IPS-15b (cell line): ENCODE measurements around the gene STK25.
"Not testable (repeated sequence)": the region's sequence is repeated elsewhere in the genome, so short reads cannot be mapped to it uniquely, and the experiment has no call there.

Source experiments
- H3K27me3 ChIP-seq: one replicate; pipeline ENCODE4 v1.6.1; 2013; ENCODE audit warnings: low read length; ENCODE audit not compliant: control insufficient read depth, insufficient read depth
- H3K36me3 ChIP-seq: one replicate; pipeline ENCODE4 v1.6.1; 2013; ENCODE audit warnings: low read length; ENCODE audit not compliant: control insufficient read depth, insufficient read depth
- H3K4me1 ChIP-seq: one replicate; pipeline ENCODE4 v1.6.1; 2013; ENCODE audit warnings: mild to moderate bottlenecking, low read length; ENCODE audit not compliant: control insufficient read depth, insufficient read depth
- H3K4me3 ChIP-seq: one replicate; pipeline ENCODE4 v1.5.1; 2013; ENCODE audit warnings: low read depth, low read length
- H3K9ac ChIP-seq: one replicate; pipeline ENCODE4 v1.6.1; 2013; ENCODE audit warnings: low read depth, mild to moderate bottlenecking, low read length
- H3K9me3 ChIP-seq: one replicate; pipeline ENCODE4 v1.6.1; 2013; ENCODE audit warnings: mild to moderate bottlenecking, low read length; ENCODE audit not compliant: control insufficient read depth, insufficient read depth

STK25 gene

DNA sequence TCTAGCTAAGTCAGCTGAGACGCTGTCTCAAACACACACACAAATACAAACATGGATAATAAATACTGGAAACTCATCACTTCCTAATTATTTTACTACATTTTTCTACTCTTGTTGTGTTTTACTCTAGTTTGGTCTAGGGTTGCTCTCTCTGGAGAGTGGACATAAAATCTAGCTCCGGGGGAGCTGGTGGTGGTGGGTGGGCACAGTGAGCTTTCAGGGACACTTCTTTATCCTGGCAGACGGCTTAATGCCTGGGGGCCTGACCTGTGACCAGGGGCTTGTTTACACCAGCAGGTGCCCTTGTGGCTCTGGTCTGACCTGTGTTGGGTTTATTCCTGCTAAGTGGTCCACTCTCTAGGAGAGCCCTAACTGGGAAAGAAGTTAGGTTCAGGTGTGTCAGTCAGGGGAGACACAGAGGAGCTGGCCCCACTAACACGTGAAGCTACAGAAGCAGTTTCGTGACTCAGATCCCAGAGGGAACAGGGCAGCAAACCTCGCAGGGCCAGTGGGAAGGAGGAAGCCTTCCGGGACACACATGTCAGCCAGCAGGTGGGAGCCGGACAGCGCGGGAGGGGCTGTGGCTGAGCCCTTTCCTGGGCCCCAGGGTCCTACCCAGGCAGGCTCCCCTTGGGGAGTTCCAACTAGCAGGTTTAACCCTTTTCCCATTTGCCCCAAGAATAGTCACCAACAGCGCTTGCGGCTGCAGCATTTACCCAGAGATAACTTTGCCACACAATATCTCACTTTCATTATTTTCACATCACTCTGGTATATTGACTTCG is 27.7 kb upstream of the STK25 start:
- no peaks in the 10 kb centered on the region for H3K36me3 ChIP-seq
- no peak overlapping the region for H3K4me3 ChIP-seq
- no peak overlapping the region for H3K9ac ChIP-seq
- H3K4me1 ChIP-seq, result peaks cover 4% of the 10 kb centered on the region
- H3K27me3 ChIP-seq, result peaks cover 10% of the 10 kb centered on the region
- no peaks in the 10 kb centered on the region for H3K9me3 ChIP-seq

DNA sequence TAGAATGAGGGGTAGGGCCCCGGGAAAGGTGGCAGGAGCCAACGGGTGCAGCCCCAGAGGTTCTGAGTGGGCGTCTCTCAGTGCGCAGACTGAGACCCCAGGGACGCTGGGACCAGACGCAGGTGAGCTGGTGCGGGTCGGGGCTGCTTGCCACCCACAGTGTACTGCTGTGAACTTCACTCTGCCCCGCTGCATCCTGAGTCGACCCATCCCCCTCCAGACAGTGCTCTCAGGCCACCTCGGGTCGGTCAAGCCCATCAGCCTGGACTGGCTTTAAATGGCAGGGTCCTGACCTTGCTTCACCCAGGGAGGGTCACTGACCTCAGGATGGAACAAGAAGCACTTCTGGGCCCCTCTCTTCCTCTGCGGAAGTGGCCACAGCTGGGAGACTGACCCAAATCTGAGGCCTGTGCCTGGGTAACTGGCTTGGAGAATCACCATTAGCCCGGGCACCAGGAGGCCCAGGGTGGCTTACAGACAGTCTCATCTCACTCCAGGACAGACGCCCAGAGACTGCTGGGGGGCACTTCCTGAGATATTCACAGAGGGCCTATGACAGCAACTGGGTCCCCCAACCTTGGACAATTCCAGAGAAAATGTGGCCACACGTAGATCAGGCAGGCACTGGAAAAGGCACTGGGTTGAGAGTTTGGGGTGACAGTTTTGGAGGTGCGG is 26.5 kb upstream of the STK25 start:
- no peak overlapping the region for H3K4me3 ChIP-seq
- H3K4me1 ChIP-seq, result no peaks in the 10 kb centered on the region
- H3K9me3 ChIP-seq, result no peaks in the 10 kb centered on the region
- peaks cover 1% of the 10 kb centered on the region for H3K27me3 ChIP-seq
- H3K9ac ChIP-seq, result no peak overlapping the region
- no peaks in the 10 kb centered on the region for H3K36me3 ChIP-seq

- Histone ChIP-seq H3K27me3 (no peaks in the 10 kb centered on the region), H3K9me3 (no peaks in the 10 kb centered on the region), H3K4me1 (no peaks in the 10 kb centered on the region), H3K36me3 (no peaks in the 10 kb centered on the region), H3K9ac (no peak overlapping the region), H3K4me3 (no peak overlapping the region)
Observed at GRCh38 chr2:241534293-241534692, 25.9 kb upstream of the STK25 start.

GRCh38 chr2:241532733-241533601 is 24.6 kb upstream of the STK25 start:
- H3K27me3 ChIP-seq, result no peaks in the 10 kb centered on the region
- no peaks in the 10 kb centered on the region for H3K36me3 ChIP-seq
- H3K4me3 ChIP-seq, result no peak overlapping the region
- H3K9me3 ChIP-seq, result no peaks in the 10 kb centered on the region
- H3K4me1 ChIP-seq, result no peaks in the 10 kb centered on the region
- no peak overlapping the region for H3K9ac ChIP-seq

DNA sequence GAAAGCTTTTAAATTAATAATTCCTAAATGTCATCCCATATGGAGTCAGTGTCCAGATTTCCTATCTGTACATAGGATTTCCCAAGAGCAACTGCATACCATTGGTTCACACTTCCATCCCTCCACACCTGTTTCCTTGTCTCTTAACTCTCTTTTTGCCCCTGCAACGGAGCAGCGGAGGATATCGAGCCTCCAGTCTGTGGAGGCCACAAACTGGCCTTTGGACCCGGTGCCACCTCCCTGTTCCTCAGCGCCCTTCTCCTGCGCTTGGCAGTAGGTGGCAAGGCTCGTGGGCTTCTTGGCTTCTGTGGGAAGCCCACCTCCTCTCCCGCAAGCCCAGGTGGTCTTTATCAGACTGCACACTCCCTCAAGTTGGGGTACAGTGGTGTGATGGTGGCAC is 23.8 kb upstream of the STK25 start:
- Histone ChIP-seq H3K9ac (no peak overlapping the region), H3K36me3 (no peaks in the 10 kb centered on the region), H3K27me3 (no peaks in the 10 kb centered on the region)

DNA sequence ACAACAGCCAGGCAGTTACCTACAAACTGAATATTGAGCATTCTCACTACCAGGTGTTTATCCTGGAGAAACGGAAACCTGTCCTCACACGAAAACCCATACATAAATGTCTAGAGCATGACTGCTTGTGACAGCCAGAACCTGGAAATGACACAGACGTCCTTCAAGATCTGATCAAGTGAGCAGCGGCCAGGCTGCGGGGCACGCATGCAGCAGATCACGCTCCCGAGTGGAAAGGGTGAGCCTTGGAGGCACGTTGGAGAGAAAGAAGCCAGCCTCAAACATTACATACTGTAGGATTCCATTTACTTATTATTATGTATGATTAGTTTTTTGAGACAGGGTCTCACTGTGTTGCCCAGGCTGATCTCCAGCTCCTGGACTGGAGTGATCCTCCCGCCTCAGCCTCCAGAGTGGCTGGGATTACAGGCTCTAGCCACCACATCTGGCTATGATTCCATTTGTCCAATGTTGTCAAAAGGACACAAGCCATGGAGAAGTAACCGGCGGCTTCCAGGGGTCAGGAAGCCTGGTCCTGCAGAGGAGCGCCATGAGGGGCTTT is 22.9 kb upstream of the STK25 start:
- no peak overlapping the region for H3K9ac ChIP-seq
- H3K9me3 ChIP-seq, result no peaks in the 10 kb centered on the region
- no peaks in the 10 kb centered on the region for H3K36me3 ChIP-seq
- no peaks in the 10 kb centered on the region for H3K27me3 ChIP-seq
- H3K4me1 ChIP-seq, result no peaks in the 10 kb centered on the region
- H3K4me3 ChIP-seq, result no peak overlapping the region

More for the DNA sequence above, 23.8 kb upstream of the STK25 start:
- H3K4me3 ChIP-seq, result no peak overlapping the region
- no peaks in the 10 kb centered on the region for H3K4me1 ChIP-seq
- no peaks in the 10 kb centered on the region for H3K9me3 ChIP-seq

GRCh38 chr2:241530571-241530970 is 22.2 kb upstream of the STK25 start:
- H3K4me1 ChIP-seq, result no peaks in the 10 kb centered on the region
- H3K27me3 ChIP-seq, result no peaks in the 10 kb centered on the region

GRCh38 chr2:241525818-241526780 is 17.7 kb upstream of the STK25 start:
- not testable (repeated sequence) for H3K9me3 ChIP-seq, H3K4me1 ChIP-seq, H3K36me3 ChIP-seq, H3K9ac ChIP-seq, H3K27me3 ChIP-seq, H3K4me3 ChIP-seq

More at GRCh38 chr2:241530571-241530970, 22.2 kb upstream of the STK25 start:
- H3K9me3 ChIP-seq, result no peaks in the 10 kb centered on the region
- H3K4me3 ChIP-seq, result no peak overlapping the region
- H3K36me3 ChIP-seq, result no peaks in the 10 kb centered on the region
- H3K9ac ChIP-seq, result no peak overlapping the region

DNA sequence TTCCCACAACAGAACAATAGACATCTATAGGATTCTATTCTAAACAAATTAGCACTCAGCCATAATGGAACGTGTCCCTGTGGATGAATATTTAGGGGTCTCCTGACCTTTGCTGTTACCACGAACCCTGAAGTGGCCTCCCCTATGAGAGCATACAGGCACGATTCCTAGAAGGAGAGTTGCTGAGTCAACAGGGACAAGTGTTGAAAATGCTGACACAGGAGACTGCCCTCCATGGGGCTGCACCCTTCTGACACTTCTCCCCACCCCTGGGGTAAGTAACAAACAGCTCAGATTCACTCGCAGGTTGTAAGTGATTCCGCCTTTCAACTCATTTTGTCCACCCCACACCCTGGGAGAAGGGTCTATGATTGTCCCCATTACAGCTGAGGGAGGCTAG is 14.1 kb upstream of the STK25 start:
- H3K4me1 ChIP-seq, result no peaks in the 10 kb centered on the region
- H3K9ac ChIP-seq, result no peak overlapping the region
- no peak overlapping the region for H3K4me3 ChIP-seq

GRCh38 chr2:241519669-241520068 is 11.3 kb upstream of the STK25 start:
- Histone ChIP-seq H3K36me3 (no peaks in the 10 kb centered on the region), H3K27me3 (no peaks in the 10 kb centered on the region), H3K4me3 (no peak overlapping the region), H3K4me1 (no peaks in the 10 kb centered on the region), H3K9me3 (no peaks in the 10 kb centered on the region), H3K9ac (no peak overlapping the region)

More for the DNA sequence above, 14.1 kb upstream of the STK25 start:
- Histone ChIP-seq H3K9me3 (no peaks in the 10 kb centered on the region), H3K27me3 (no peaks in the 10 kb centered on the region), H3K36me3 (no peaks in the 10 kb centered on the region)
